ENCODE results near the gene GPR146.

Gene GPR146

DNA sequence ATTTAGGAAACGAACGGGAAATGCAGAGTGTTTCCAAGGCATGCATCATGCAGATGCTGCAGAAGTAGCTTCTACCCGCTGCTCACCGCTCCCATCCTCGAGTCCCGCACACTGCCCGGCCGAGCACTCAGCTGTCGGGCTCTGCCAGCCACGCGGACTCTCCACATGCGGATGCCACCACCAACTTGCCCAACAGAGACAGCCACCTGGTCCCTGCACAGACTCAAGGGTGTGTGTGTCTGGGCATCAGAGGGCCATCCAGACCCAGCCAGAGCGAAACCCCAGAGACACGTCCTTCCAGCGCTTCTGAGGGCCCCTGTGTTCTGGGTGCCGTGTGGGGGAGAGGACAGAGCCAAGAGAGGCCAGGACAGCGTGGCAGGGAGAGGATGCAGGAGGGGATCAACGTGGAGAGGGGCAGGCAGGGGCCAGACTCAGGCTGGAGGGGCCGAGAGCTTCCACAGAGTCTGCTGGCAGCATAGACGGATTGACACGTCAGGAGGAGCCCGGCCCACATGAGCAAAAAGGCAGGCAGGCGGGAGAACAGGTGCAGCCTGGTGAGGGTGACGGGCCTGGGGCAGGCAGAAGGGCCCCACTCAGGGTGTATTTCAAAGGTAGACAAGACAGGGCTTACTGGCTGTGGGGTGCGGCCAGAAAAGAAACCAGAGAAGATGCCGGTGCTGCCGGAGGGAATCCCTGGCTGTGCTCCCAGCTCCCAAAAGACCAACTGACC is 61.9 kb downstream of the GPR146 start:
- H3K4me3 ChIP-seq (ENCODE audit: low read depth, low read length), result no peak overlapping the region
- no peak for TF ChIP-seq CTCF (IDR thresholded peaks at IDR 0.05; ENCODE audit: borderline replicate concordance, insufficient read depth, low read depth, low read length)

- no peak for TF ChIP-seq CTCF (IDR thresholded peaks at IDR 0.05; ENCODE audit: borderline replicate concordance, insufficient read depth, low read depth, low read length)
- H3K4me3 ChIP-seq (ENCODE audit: low read depth, low read length), result no peak overlapping the region
These were observed 62.6 kb downstream of the GPR146 start for GRCh38 chr7:1106793-1107421.

- no peak for TF ChIP-seq CTCF (IDR thresholded peaks at IDR 0.05; ENCODE audit: borderline replicate concordance, insufficient read depth, low read depth, low read length)
- no peak overlapping the region for H3K4me3 ChIP-seq (ENCODE audit: low read depth, low read length)
These were observed 64.0 kb downstream of the GPR146 start for GRCh38 chr7:1108264-1108920.
